Endothelial cell of umbilical vein (primary cell): ENCODE data around the gene OLFM2. TPM values are rescaled to one million over a fixed set of nuclear protein-coding genes. Genes with fewer than 3 reads are reported as not detected.

Experiments used
- BruUV-seq: library from RNA; stranded (reverse); fragments of 400-500 nt; replicated peaks from 2 replicates; lab custom pipeline; 2021; lab: Mats Ljungman, UMichigan
- CTCF ChIA-PET: fragments of 300-600, 350-600 bp; sonication (Branson Sonifier 250); formaldehyde crosslinking; loops from one replicate; lab custom pipeline; 2021; ENCODE audit warnings: antibody characterized with exemption, inconsistent platforms; lab: Charles Lee
- POLR2A ChIA-PET: fragments of 300-600, 350-600 bp; sonication (Branson Sonifier 250); formaldehyde crosslinking; loops from one replicate; lab custom pipeline; 2021; ENCODE audit warnings: antibody characterized with exemption, inconsistent platforms; lab: Charles Lee
- DNase-seq: peaks from one replicate; pipeline ENCODE4 v3.0.0-alpha.2; 2011; ENCODE audit warnings: low read depth, low spot score
- FAIRE-seq: peaks from 2 replicates; lab custom pipeline; 2011; peaks lifted over from hg19 to GRCh38; lab: Jason Lieb, UNC
- H2AFZ ChIP-seq: 2 replicates; pipeline ENCODE4 v1.6.0; 2012; ENCODE audit warnings: low read depth, low read length, control low read depth, inconsistent platforms
- H3K27ac ChIP-seq: 2 replicates; pipeline ENCODE4 v1.5.1; 2011; ENCODE audit warnings: low read depth, mild to moderate bottlenecking, control low read depth, low read length, moderate library complexity; ENCODE audit not compliant: insufficient read depth
- H3K27me3 ChIP-seq, 2 experiments: 2 replicates each; pipeline versions ENCODE4 v1.6.0 to v1.6.1; 2011; ENCODE audit warnings: low read length in 2 of 2, mixed read lengths in 1 of 2; ENCODE audit not compliant: control insufficient read depth in 2 of 2, insufficient read depth in 2 of 2
- H3K36me3 ChIP-seq, 2 experiments: 2 replicates in 1 of 2; 3 replicates in 1 of 2; pipeline ENCODE4 v1.5.1; 2011; ENCODE audit warnings: low read length in 2 of 2, mild to moderate bottlenecking in 1 of 2, moderate library complexity in 1 of 2; ENCODE audit not compliant: control insufficient read depth in 2 of 2, insufficient read depth in 2 of 2; ENCODE audit errors: extremely low read depth in 1 of 2
- H3K4me1 ChIP-seq: 3 replicates; pipeline ENCODE4 v1.5.1; 2011; ENCODE audit warnings: mild to moderate bottlenecking, low read length; ENCODE audit not compliant: control insufficient read depth, insufficient read depth; ENCODE audit errors: extremely low read depth
- H3K4me2 ChIP-seq: 2 replicates; pipeline ENCODE4 v1.6.1; 2011; ENCODE audit warnings: low read length, control low read depth, mixed read lengths; ENCODE audit not compliant: insufficient read depth
- H3K4me3 ChIP-seq, 3 experiments: fragments of 200-600 bp in 1 of 3; sonication (generic), shearing (Covaris generic) in 1 of 3; replicated peaks in 1 of 3; 2 replicates each; pipeline ENCODE4 v1.5.1; 2011 to 2016; ENCODE audit warnings: control low read depth in 3 of 3, low read length in 3 of 3, mild to moderate bottlenecking in 2 of 3, inconsistent platforms in 1 of 3, low read depth in 1 of 3, moderate library complexity in 1 of 3; ENCODE audit not compliant: insufficient read depth in 1 of 3
- H3K79me2 ChIP-seq: 2 replicates; pipeline ENCODE4 v1.6.0; 2012; ENCODE audit warnings: low read length, inconsistent platforms; ENCODE audit not compliant: control insufficient read depth, insufficient read depth
- H3K9ac ChIP-seq: replicated peaks from 2 replicates; pipeline ENCODE3; 2011; ENCODE audit warnings: low read length, control low read depth; ENCODE audit not compliant: insufficient read depth; ENCODE audit errors: extremely low read depth
- H3K9me1 ChIP-seq: replicated peaks from 3 replicates; pipeline ENCODE4 v1.6.0; 2011; ENCODE audit warnings: mild to moderate bottlenecking, low read length; ENCODE audit not compliant: control insufficient read depth, insufficient read depth; ENCODE audit errors: extremely low read depth
- H3K9me3 ChIP-seq: replicated peaks from 2 replicates; pipeline ENCODE4 v1.5.1; 2012; ENCODE audit warnings: low read length, inconsistent platforms; ENCODE audit not compliant: control insufficient read depth, insufficient read depth
- H4K20me1 ChIP-seq: replicated peaks from 2 replicates; pipeline ENCODE3; 2011; ENCODE audit warnings: mild to moderate bottlenecking, low read length; ENCODE audit not compliant: control insufficient read depth, insufficient read depth; ENCODE audit errors: extremely low read depth
- CTCF ChIP-seq, 2 donors: IDR thresholded peaks; 1 replicate in 1 of 2; 2 replicates in 1 of 2; pipeline ENCODE4 v1.5.1; 2011; ENCODE audit warnings: low read length in 2 of 2, mild to moderate bottlenecking in 2 of 2, moderate library complexity in 2 of 2, control low read depth in 1 of 2, inconsistent platforms in 1 of 2, low read depth in 1 of 2; ENCODE audit not compliant: insufficient read depth in 1 of 2; ENCODE audit errors: extremely low read depth in 1 of 2
- EZH2 ChIP-seq: IDR thresholded peaks from 2 replicates; pipeline ENCODE4 v1.6.1; 2012; ENCODE audit warnings: borderline replicate concordance, low read depth, mild to moderate bottlenecking, moderate library complexity, low read length, inconsistent platforms; ENCODE audit not compliant: severe bottlenecking
- GATA2 ChIP-seq: IDR thresholded peaks from 2 replicates; pipeline ENCODE4 v1.7.0; 2011; ENCODE audit warnings: low read depth, mild to moderate bottlenecking, moderate library complexity, mixed read lengths, low read length; ENCODE audit not compliant: insufficient read length, insufficient read depth
- MYC ChIP-seq: IDR thresholded peaks from one replicate; pipeline ENCODE4 v1.6.1; 2011; ENCODE audit warnings: mild to moderate bottlenecking, low read depth, low read length
- dilution Hi-C: fragments of 300-500 bp; cut with MboI; formaldehyde crosslinking; loops from one replicate; pipeline ENCODE4 v1.15.0; 2019; ENCODE audit warnings: low sequenced_read_pairs; ENCODE audit not compliant: extremely low pct_ligation_motif_present
- intact Hi-C: fragments of 100-400 bp; cut with micrococcal nuclease; formaldehyde crosslinking; loops from one replicate; pipeline ENCODE4 v1.10.0; 2022
- polyA plus RNA-seq, 4 experiments: library from polyadenylated mRNA; depleted of rRNA in 3 of 4; stranded (reverse) in 3 of 4; unstranded in 1 of 4; fragments of >200 nt; gene quantifications; 2 replicates each; pipeline versions ENCODE4 v1.2.1 to v1.2.3, GENCODE V29; 2011 to 2012; ENCODE audit warnings: missing spikeins in 1 of 4
- total RNA-seq: library from RNA; stranded (reverse); gene quantifications from 2 replicates; pipeline ENCODE4 v1.2.3, GENCODE V29; 2021

Gene OLFM2
- total and polyA plus RNA-seq, 2 donors (not counting 3 experiments of a cell fraction or from before 2014, with no cell fraction given), result 0.91 to 1.9 TPM

- no peak overlapping the region for H3K4me3 ChIP-seq
- no peaks in the 10 kb centered on the region for H3K9me1 ChIP-seq
- no peak for FAIRE-seq
- BruUV-seq, result no TSS peak
- H3K9me3 ChIP-seq, result no peaks in the 10 kb centered on the region
- no peaks in the 10 kb centered on the region for H3K79me2 ChIP-seq
- H3K36me3 ChIP-seq, result no peaks in the 10 kb centered on the region
- no peak overlapping the region for H3K27ac ChIP-seq
- peaks cover 0 to 2% of the 10 kb centered on the region in 2 experiments for H3K27me3 ChIP-seq
- H3K4me1 ChIP-seq, result no peaks in the 10 kb centered on the region
- no peak overlapping the region for H3K4me2 ChIP-seq
- intact Hi-C loops (no loop called here), dilution Hi-C loops (no loop called here)
- no peaks in the 10 kb centered on the region for H4K20me1 ChIP-seq
- no peak for DNase-seq
- CTCF ChIA-PET, result interaction anchor here (0.5 kb wide), 1 partner anchor 490 kb away, joined by 3 read pairs; no protein-coding TSS in a partner anchor
- no peak overlapping the region for H2AFZ ChIP-seq
- TF ChIP-seq GATA2, result no peak
- TF ChIP-seq EZH2, result no peak
- TF ChIP-seq MYC, result no peak
- TF ChIP-seq CTCF (IDR thresholded peaks at IDR 0.05; ENCODE audit: extremely low read depth in 1 of 2, insufficient read depth in 1 of 2, low read depth in 1 of 2, low read length in 2 of 2), result no peak
- POLR2A ChIA-PET, result no interaction called here
- no peak overlapping the region for H3K9ac ChIP-seq
Observed at GRCh38 chr19:9901020-9901419, 35.3 kb downstream of the OLFM2 start.
